Measurements from ENCODE around the gene LIN54.
"Not testable (repeated sequence)": the region's sequence is repeated elsewhere in the genome, so short reads cannot be mapped to it uniquely, and the experiment has no call there.

GRCh38 chr4:83043157-83043556 is 32.5 kb upstream of the LIN54 start:
- not testable (repeated sequence) for TF ChIP-seq CTCF, POLR2A (IDR thresholded peaks at IDR 0.05)
